IPS-NIHi7 (cell line): ENCODE results near the gene NEGR1.

Experiments used
- DNase-seq: peaks from one replicate; pipeline ENCODE4 v3.0.0; 2012; ENCODE audit warnings: mixed read lengths; ENCODE audit errors: extremely low spot score

NEGR1 gene

GRCh38 chr1:71362691-71363090, 919.6 kb downstream of the NEGR1 start:
- no peak for DNase-seq

DNA sequence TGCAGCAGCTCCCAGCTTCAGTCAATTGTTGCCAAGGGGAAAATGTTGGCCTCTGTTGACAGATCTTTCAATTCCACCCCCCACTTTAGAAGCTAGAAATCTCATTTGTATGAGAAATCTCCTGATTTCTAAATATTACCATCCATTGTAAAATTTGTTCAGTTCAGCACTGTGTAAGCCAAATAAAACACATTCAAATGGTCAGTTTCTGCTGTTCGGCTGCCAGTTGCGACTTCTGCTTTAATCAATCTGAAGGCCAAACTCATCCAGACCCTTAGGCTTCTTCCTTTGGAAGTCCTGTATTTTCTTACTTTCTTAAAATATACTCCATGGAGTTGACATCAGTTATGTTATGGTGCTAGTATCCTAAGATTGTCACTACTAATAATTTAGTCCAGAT, 920.3 kb downstream of the NEGR1 start:
- no peak for DNase-seq

DNA sequence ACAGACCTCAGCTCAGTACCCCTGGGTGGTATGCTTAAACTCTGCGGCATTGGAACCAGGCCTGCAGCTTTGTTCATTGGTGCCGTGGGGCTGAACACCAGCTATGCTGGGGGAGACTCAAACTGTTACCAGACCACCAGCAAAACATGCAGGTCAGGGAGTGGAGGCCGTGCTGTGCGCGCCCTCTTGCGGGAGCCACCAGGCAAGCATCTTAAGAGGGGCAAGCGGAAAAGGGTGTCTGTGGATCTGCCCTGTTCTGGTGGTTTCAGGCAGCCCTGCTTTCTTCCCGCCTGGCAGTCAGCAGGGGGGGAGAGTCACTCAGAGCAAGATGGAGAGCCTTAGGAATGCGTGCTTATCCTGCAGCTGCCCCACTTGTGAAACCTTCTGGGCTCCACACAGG, 924.6 kb downstream of the NEGR1 start:
- DNase-seq: peak; percentile 78

DNA sequence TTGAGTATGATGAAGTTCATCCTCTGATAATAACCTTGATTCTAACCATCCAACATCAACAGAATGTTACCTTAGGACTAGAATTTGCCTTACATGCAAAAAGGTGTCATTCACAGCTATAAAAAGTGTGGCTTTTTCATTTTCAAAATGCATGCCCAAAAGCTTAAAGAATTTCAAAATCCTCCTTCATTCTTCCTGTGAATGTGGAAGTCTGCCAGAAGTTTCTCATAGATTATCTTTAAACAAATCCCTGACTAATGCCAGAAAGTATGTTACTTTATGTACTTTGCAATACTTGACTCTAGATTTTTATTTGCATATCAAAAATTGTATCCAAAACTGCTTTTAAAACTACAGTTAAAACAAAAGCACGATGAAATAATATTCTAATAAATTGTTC, 930.9 kb downstream of the NEGR1 start:
- DNase-seq: no peak

GRCh38 chr1:71350805-71351204, 931.5 kb downstream of the NEGR1 start:
- DNase-seq: no peak

DNA sequence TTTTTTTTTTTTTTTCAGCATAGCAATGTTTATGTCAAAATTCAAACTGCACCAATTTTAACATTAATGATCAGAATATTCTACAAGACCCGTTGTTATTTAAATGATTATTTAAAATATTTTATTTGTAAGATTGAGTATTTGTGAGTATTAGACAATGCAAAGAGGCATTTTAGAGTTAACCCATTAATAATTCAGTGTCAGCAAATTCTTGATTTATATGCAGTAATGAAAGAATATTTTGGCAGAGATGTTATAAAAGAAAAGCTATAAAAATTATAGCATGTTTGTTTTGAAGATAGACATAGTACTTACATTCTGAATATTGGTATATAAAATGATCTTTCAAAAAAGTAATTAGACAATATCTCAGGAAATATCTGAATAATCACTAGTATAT, 932.0 kb downstream of the NEGR1 start:
- no peak for DNase-seq
